ENCODE results near the gene CACNA1G.

GRCh38 chr17:50564916-50565315 lies 4.4 kb downstream of the CACNA1G start:
- TF ChIP-seq POLR2A (IDR thresholded peaks at IDR 0.05) = no peak
- TF ChIP-seq, protein P1, sequence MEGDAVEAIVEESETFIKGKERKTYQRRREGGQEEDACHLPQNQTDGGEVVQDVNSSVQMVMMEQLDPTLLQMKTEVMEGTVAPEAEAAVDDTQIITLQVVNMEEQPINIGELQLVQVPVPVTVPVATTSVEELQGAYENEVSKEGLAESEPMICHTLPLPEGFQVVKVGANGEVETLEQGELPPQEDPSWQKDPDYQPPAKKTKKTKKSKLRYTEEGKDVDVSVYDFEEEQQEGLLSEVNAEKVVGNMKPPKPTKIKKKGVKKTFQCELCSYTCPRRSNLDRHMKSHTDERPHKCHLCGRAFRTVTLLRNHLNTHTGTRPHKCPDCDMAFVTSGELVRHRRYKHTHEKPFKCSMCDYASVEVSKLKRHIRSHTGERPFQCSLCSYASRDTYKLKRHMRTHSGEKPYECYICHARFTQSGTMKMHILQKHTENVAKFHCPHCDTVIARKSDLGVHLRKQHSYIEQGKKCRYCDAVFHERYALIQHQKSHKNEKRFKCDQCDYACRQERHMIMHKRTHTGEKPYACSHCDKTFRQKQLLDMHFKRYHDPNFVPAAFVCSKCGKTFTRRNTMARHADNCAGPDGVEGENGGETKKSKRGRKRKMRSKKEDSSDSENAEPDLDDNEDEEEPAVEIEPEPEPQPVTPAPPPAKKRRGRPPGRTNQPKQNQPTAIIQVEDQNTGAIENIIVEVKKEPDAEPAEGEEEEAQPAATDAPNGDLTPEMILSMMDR (IDR thresholded peaks at IDR 0.05) = no peak

Data from prostate gland (tissue), 2 donors.